DND-41 (cell line): Measurements from ENCODE around the gene ARHGAP45.

Experiments used
- EZH2 ChIP-seq: IDR thresholded peaks from 3 replicates; pipeline ENCODE4 v1.6.1; 2012; ENCODE audit warnings: borderline replicate concordance, low read depth, mild to moderate bottlenecking, moderate library complexity, low read length, inconsistent platforms; ENCODE audit not compliant: severe bottlenecking
- TF ChIP-seq, protein P1 (sequence below): IDR thresholded peaks from 2 replicates; pipeline ENCODE4 v1.5.1; 2012; ENCODE audit warnings: borderline replicate concordance, low read length, moderate library complexity, mild to moderate bottlenecking; ENCODE audit not compliant: poor library complexity, severe bottlenecking; ENCODE audit errors: extremely low read depth

- TF ChIP-seq, protein P1, sequence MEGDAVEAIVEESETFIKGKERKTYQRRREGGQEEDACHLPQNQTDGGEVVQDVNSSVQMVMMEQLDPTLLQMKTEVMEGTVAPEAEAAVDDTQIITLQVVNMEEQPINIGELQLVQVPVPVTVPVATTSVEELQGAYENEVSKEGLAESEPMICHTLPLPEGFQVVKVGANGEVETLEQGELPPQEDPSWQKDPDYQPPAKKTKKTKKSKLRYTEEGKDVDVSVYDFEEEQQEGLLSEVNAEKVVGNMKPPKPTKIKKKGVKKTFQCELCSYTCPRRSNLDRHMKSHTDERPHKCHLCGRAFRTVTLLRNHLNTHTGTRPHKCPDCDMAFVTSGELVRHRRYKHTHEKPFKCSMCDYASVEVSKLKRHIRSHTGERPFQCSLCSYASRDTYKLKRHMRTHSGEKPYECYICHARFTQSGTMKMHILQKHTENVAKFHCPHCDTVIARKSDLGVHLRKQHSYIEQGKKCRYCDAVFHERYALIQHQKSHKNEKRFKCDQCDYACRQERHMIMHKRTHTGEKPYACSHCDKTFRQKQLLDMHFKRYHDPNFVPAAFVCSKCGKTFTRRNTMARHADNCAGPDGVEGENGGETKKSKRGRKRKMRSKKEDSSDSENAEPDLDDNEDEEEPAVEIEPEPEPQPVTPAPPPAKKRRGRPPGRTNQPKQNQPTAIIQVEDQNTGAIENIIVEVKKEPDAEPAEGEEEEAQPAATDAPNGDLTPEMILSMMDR, result peak; percentile 72
- TF ChIP-seq EZH2, result no peak
These were observed 2.0 kb upstream of the ARHGAP45 start for GRCh38 chr19:1064661-1065605.
